ENCODE results near the gene SLC25A33. TPM values are rescaled to one million over a fixed set of nuclear protein-coding genes. Genes with fewer than 3 reads are reported as not detected.

SLC25A33 gene
- total and polyA plus RNA-seq, 2 donors from 2014 or later, result 3.8 to 11.3 TPM

DNA sequence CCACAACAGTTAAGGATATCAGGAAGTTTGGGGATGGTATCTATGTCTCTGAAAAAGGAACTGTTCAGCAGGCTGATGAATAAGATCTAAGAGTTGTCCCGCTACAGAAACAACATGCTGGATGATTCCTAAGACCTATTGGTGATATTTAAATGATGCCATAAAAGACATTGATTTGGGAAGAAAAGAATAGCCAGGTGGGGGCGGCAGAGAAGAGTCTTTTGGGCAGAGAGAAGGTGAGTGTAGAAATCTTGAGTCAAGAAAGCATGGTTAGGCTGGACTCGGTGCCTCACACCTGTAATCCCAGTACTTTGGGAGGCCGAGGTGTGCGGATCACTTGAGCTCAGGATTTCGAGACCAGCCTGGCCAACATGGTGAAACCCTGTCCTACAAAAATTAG lies 37.6 kb downstream of the SLC25A33 start:
- H3K9ac ChIP-seq (ENCODE audit: low read length in 3 of 3), result no peak overlapping the region
- H3K27me3 ChIP-seq (ENCODE audit: control insufficient read depth, insufficient read depth, low read length), result no peaks in the 10 kb centered on the region
- FAIRE-seq, result no peak
- TF ChIP-seq CTCF (IDR thresholded peaks at IDR 0.05; ENCODE audit: borderline replicate concordance, extremely low read depth, insufficient read depth), result no peak
- DNase-seq, result no peak
- no peaks in the 10 kb centered on the region for H3K9me3 ChIP-seq (ENCODE audit: control insufficient read depth in 2 of 3, insufficient read depth in 1 of 3, low read length in 3 of 3)
- no peak overlapping the region for H3K27ac ChIP-seq (ENCODE audit: low read depth in 2 of 2, low read length in 2 of 2)
- no peaks in the 10 kb centered on the region for H3K4me1 ChIP-seq (ENCODE audit: control insufficient read depth in 2 of 3, insufficient read depth in 2 of 3, low read depth in 1 of 3, low read length in 3 of 3)
- peaks cover 0 to 20% (median 9%) of the 10 kb centered on the region in 3 donors for H3K36me3 ChIP-seq (ENCODE audit: control insufficient read depth in 2 of 3, insufficient read depth in 3 of 3, low read length in 3 of 3)
- H3K4me3 ChIP-seq (ENCODE audit: low read length in 3 of 3), result no peak overlapping the region
- intact Hi-C loops (cut with DNase I), result loop anchor here (5.0 kb wide), 1 partner anchor 80 kb away; no protein-coding TSS in a partner anchor

GRCh38 chr1:9577423-9577822 lies 38.2 kb downstream of the SLC25A33 start:
- Histone ChIP-seq H3K4me1 (ENCODE audit: control insufficient read depth in 2 of 3, insufficient read depth in 2 of 3, low read depth in 1 of 3, low read length in 3 of 3) (no peaks in the 10 kb centered on the region), H3K4me3 (ENCODE audit: low read length in 3 of 3) (no peak overlapping the region), H3K27me3 (ENCODE audit: control insufficient read depth, insufficient read depth, low read length) (no peaks in the 10 kb centered on the region), H3K9me3 (ENCODE audit: control insufficient read depth in 2 of 3, insufficient read depth in 1 of 3, low read length in 3 of 3) (no peaks in the 10 kb centered on the region), H3K36me3 (ENCODE audit: control insufficient read depth in 2 of 3, insufficient read depth in 3 of 3, low read length in 3 of 3) (peaks cover 0 to 20% (median 9%) of the 10 kb centered on the region in 3 donors), H3K27ac (ENCODE audit: low read depth in 2 of 2, low read length in 2 of 2) (no peak overlapping the region), H3K9ac (ENCODE audit: low read length in 3 of 3) (no peak overlapping the region)
- FAIRE-seq, result no peak
- no peak for TF ChIP-seq CTCF (IDR thresholded peaks at IDR 0.05; ENCODE audit: borderline replicate concordance, extremely low read depth, insufficient read depth)
- no peak for DNase-seq
- intact Hi-C loops (cut with DNase I), result loop anchor here (5.0 kb wide), 1 partner anchor 80 kb away; no protein-coding TSS in a partner anchor

DNA sequence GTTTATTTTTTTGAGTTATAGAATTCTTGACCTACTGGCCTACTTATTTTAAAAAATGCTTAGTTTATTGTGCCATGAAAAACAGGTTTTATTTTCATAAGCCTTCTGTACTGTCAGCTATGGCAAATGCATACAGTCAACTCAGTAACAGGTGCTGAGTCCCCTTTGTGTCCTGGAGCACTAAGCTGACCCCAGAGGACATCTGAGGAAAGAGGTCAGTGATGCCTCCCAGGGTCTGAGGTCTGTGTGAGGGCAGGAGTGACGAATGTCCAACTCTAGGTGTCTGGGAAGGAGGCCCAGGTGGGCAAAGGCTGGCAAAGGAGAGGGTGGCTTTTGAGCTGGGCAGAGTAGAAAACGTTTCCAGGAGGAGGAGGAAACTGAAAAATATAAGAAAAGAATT lies 41.7 kb downstream of the SLC25A33 start:
- intact Hi-C loops (cut with DNase I), result no loop called here

More for the DNA sequence above, 41.7 kb downstream of the SLC25A33 start:
- peaks cover 0 to 18% (median 9%) of the 10 kb centered on the region in 3 donors for H3K36me3 ChIP-seq (ENCODE audit: control insufficient read depth in 2 of 3, insufficient read depth in 3 of 3, low read length in 3 of 3)
- no peak for TF ChIP-seq CTCF (IDR thresholded peaks at IDR 0.05; ENCODE audit: borderline replicate concordance, extremely low read depth, insufficient read depth)
- no peaks in the 10 kb centered on the region for H3K4me1 ChIP-seq (ENCODE audit: control insufficient read depth in 2 of 3, insufficient read depth in 2 of 3, low read depth in 1 of 3, low read length in 3 of 3)
- DNase-seq (no peak), FAIRE-seq (no peak)
- H3K4me3 ChIP-seq (ENCODE audit: low read length in 3 of 3), result no peak overlapping the region
- H3K27me3 ChIP-seq (ENCODE audit: control insufficient read depth, insufficient read depth, low read length), result no peaks in the 10 kb centered on the region
- no peak overlapping the region for H3K27ac ChIP-seq (ENCODE audit: low read depth in 2 of 2, low read length in 2 of 2)
- no peaks in the 10 kb centered on the region for H3K9me3 ChIP-seq (ENCODE audit: control insufficient read depth in 2 of 3, insufficient read depth in 1 of 3, low read length in 3 of 3)
- H3K9ac ChIP-seq (ENCODE audit: low read length in 3 of 3), result no peak overlapping the region

Data from kidney (tissue), 14 donors.